HUES48 (cell line): ENCODE data around the gene KRTAP5-8.
"Not testable (repeated sequence)": the region's sequence is repeated elsewhere in the genome, so short reads cannot be mapped to it uniquely, and the experiment has no call there.

Source experiments
- H3K27ac ChIP-seq: one replicate; pipeline ENCODE4 v1.7.0; 2013; ENCODE audit warnings: low read depth, low read length, inconsistent platforms
- H3K27me3 ChIP-seq: 2 replicates; pipeline ENCODE4 v1.6.1; 2013; ENCODE audit warnings: mild to moderate bottlenecking, low read length; ENCODE audit not compliant: control insufficient read depth, insufficient read depth
- H3K36me3 ChIP-seq: 2 replicates; pipeline ENCODE4 v1.6.1; 2013; ENCODE audit warnings: low read length; ENCODE audit not compliant: control insufficient read depth, insufficient read depth
- H3K4me1 ChIP-seq: 2 replicates; pipeline ENCODE4 v1.6.1; 2013; ENCODE audit warnings: mild to moderate bottlenecking, low read length; ENCODE audit not compliant: control insufficient read depth, insufficient read depth
- H3K4me3 ChIP-seq: 2 replicates; pipeline ENCODE4 v1.5.1; 2013; ENCODE audit warnings: mild to moderate bottlenecking, low read depth, low read length
- H3K9ac ChIP-seq: 2 replicates; pipeline ENCODE4 v1.6.1; 2013; ENCODE audit warnings: mild to moderate bottlenecking, low read depth, low read length, moderate library complexity
- H3K9me3 ChIP-seq: 2 replicates; pipeline ENCODE4 v1.6.1; 2013; ENCODE audit warnings: low read length; ENCODE audit not compliant: control insufficient read depth, insufficient read depth

KRTAP5-8 gene, protein sequence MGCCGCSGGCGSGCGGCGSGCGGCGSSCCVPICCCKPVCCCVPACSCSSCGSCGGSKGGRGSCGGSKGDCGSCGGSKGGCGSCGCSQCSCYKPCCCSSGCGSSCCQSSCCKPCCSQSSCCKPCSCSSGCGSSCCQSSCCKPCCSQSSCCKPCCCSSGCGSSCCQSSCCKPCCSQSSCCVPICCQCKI

GRCh38 chr11:71537977-71538665, at the start of gene KRTAP5-8:
KRTAP5-8 (plus strand) TSS chr11:71538025; CDS start chr11:71538056, 31 bp downstream.
- H3K9ac ChIP-seq, H3K4me1 ChIP-seq: not testable (repeated sequence)

DNA sequence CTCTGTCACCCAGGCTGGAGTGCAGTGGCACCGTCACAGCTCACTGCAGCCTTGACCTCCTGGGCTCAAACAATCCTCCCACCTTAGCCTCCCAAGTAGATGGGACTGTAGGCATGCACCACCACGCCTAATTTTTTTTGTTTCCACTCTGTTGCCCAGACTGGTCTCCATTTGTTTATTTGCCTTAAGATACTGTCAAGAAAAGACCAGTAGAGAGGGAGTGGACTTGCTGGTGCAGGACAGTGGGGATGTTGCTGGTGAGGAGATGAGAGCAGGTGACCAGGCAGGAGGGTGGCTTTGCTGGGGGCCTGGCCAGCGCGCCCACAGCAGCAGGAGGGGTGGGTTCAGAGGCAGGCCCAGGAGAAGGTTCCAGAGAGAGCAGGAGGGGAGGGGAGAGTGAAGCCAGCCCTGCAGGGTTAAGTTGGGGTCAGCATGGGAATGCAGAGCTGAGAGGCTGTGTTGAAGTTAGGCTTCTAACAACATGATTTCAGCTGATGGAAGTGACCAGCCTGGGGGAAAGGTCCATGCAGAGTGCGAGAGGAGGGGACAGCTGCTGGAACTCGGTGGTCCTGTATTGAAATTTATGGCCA, 49.0 kb upstream of the KRTAP5-8 start:
- no peaks in the 10 kb centered on the region for H3K27me3 ChIP-seq

More at GRCh38 chr11:71537977-71538665, at the start of gene KRTAP5-8:
- H3K27ac ChIP-seq, H3K4me3 ChIP-seq, H3K36me3 ChIP-seq, H3K9me3 ChIP-seq, H3K27me3 ChIP-seq: not testable (repeated sequence)

GRCh38 chr11:71489311-71490043, 48.3 kb upstream of the KRTAP5-8 start:
- H3K9ac ChIP-seq = no peak overlapping the region
- no peaks in the 10 kb centered on the region for H3K27me3 ChIP-seq
- no peaks in the 10 kb centered on the region for H3K4me1 ChIP-seq
- no peaks in the 10 kb centered on the region for H3K9me3 ChIP-seq
- peaks cover 39% of the 10 kb centered on the region for H3K36me3 ChIP-seq
- no peak overlapping the region for H3K27ac ChIP-seq
- H3K4me3 ChIP-seq = no peak overlapping the region

More for the DNA sequence above, 49.0 kb upstream of the KRTAP5-8 start:
- no peak overlapping the region for H3K9ac ChIP-seq
- peak overlapping the region; percentile 71 for H3K27ac ChIP-seq
- no peaks in the 10 kb centered on the region for H3K4me1 ChIP-seq
- peaks cover 41% of the 10 kb centered on the region for H3K36me3 ChIP-seq
- H3K4me3 ChIP-seq = no peak overlapping the region
- no peaks in the 10 kb centered on the region for H3K9me3 ChIP-seq

- Histone ChIP-seq H3K27me3 (no peaks in the 10 kb centered on the region), H3K4me3 (no peak overlapping the region), H3K27ac (no peak overlapping the region), H3K9me3 (no peaks in the 10 kb centered on the region), H3K9ac (no peak overlapping the region), H3K4me1 (no peaks in the 10 kb centered on the region), H3K36me3 (peaks cover 34% of the 10 kb centered on the region)
Observed at GRCh38 chr11:71490044-71490730, 47.6 kb upstream of the KRTAP5-8 start.

DNA sequence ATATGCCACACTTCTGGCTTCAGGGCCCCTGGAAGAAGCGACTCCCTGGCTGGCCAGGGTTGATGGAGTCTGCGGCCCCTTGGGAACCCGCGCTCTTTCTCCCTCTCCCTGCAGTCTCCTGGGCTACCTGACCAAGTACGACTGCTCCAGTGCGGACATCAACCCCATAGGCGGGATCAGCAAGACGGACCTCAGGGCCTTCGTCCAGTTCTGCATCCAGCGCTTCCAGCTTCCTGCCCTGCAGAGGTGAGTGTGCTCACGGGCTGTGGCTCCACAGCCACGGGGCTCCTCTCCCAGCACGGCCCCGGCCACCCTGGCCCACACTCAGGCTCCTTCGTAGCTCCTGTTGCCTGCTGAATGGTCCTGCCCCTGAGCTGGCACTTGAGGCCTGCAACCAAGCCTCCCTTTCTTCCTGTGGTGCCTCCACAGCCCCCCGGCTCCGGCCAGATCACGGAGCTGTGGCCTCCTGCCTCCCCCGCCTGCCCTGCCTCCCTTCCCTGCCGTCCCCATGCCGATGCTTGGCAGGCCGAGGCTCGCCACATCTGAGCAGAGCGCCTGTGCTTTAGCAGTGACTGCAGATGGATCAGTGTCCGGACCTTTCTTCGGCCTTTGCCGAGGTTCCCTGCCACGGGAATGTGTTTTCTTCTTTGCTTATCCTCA, 47.0 kb upstream of the KRTAP5-8 start:
- H3K9me3 ChIP-seq = no peaks in the 10 kb centered on the region
- H3K27ac ChIP-seq = no peak overlapping the region
- H3K36me3 ChIP-seq = peaks cover 28% of the 10 kb centered on the region
- H3K4me3 ChIP-seq = no peak overlapping the region
- no peak overlapping the region for H3K9ac ChIP-seq
- no peaks in the 10 kb centered on the region for H3K4me1 ChIP-seq
- no peaks in the 10 kb centered on the region for H3K27me3 ChIP-seq

DNA sequence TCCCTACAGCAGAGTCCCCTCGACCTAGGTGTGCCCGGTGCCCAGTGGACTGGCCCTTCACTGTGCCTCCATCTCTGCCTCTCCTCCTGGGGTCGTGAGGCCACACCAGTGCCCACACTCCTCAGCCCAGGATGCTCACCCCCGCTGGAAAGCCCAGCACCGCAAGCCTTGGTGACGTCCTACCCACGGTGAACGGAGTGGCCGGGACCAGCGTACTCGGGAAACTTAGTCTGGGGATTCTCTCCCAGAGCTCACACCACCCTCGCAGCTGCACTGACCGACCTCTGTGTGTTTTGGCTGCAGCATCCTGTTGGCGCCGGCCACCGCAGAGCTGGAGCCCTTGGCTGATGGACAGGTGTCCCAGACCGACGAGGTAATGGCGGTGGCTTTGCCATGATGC, 46.3 kb upstream of the KRTAP5-8 start:
- H3K4me1 ChIP-seq = no peaks in the 10 kb centered on the region
- no peak overlapping the region for H3K9ac ChIP-seq
- no peak overlapping the region for H3K27ac ChIP-seq
- no peak overlapping the region for H3K4me3 ChIP-seq
- H3K9me3 ChIP-seq = no peaks in the 10 kb centered on the region
- H3K36me3 ChIP-seq = peaks cover 22% of the 10 kb centered on the region
- no peaks in the 10 kb centered on the region for H3K27me3 ChIP-seq

- Histone ChIP-seq H3K9me3 (no peaks in the 10 kb centered on the region), H3K9ac (no peak overlapping the region), H3K36me3 (peaks cover 22% of the 10 kb centered on the region), H3K4me1 (no peaks in the 10 kb centered on the region), H3K27ac (no peak overlapping the region), H3K27me3 (no peaks in the 10 kb centered on the region), H3K4me3 (no peak overlapping the region)
Observed at GRCh38 chr11:71491940-71492339, 45.9 kb upstream of the KRTAP5-8 start.

- peaks cover 45% of the 10 kb centered on the region for H3K36me3 ChIP-seq
- no peak overlapping the region for H3K4me3 ChIP-seq
- H3K9me3 ChIP-seq = no peaks in the 10 kb centered on the region
- no peak overlapping the region for H3K27ac ChIP-seq
- no peak overlapping the region for H3K9ac ChIP-seq
- H3K4me1 ChIP-seq = no peaks in the 10 kb centered on the region
- H3K27me3 ChIP-seq = no peaks in the 10 kb centered on the region
Observed at GRCh38 chr11:71495286-71496230, 42.3 kb upstream of the KRTAP5-8 start.

GRCh38 chr11:71496421-71496820, 41.4 kb upstream of the KRTAP5-8 start:
- Histone ChIP-seq H3K9ac (no peak overlapping the region), H3K4me3 (no peak overlapping the region), H3K36me3 (peaks cover 38% of the 10 kb centered on the region), H3K9me3 (no peaks in the 10 kb centered on the region), H3K27ac (no peak overlapping the region), H3K4me1 (no peaks in the 10 kb centered on the region), H3K27me3 (no peaks in the 10 kb centered on the region)
